Osteocyte (in vitro differentiated cells): Measurements from ENCODE around the gene C14orf132. TPM values are rescaled to one million over a fixed set of nuclear protein-coding genes. Genes with fewer than 3 reads are reported as not detected.
"Not testable (repeated sequence)": the region's sequence is repeated elsewhere in the genome, so short reads cannot be mapped to it uniquely, and the experiment has no call there.

Source experiments
- DNase-seq: peaks from one replicate; pipeline ENCODE4 v3.0.0; 2021; ENCODE audit warnings: mixed read lengths; ENCODE audit not compliant: unreplicated experiment; ENCODE audit errors: extremely low spot score
- H3K27ac Mint-ChIP-seq: one replicate; pipeline ENCODE4 v1.8.0; 2021; ENCODE audit warnings: mild to moderate bottlenecking, mixed read lengths; ENCODE audit not compliant: unreplicated experiment
- H3K27me3 Mint-ChIP-seq: one replicate; pipeline ENCODE4 v1.8.0; 2021; ENCODE audit warnings: mixed read lengths; ENCODE audit not compliant: unreplicated experiment
- H3K36me3 Mint-ChIP-seq: one replicate; pipeline ENCODE4 v1.8.0; 2021; ENCODE audit warnings: mixed read lengths; ENCODE audit not compliant: unreplicated experiment
- H3K4me1 Mint-ChIP-seq: one replicate; pipeline ENCODE4 v1.8.0; 2021; ENCODE audit warnings: mixed read lengths; ENCODE audit not compliant: unreplicated experiment
- H3K4me3 Mint-ChIP-seq: one replicate; pipeline ENCODE4 v1.8.0; 2021; ENCODE audit warnings: mild to moderate bottlenecking, moderate library complexity, mixed read lengths; ENCODE audit not compliant: unreplicated experiment
- H3K9me3 Mint-ChIP-seq: one replicate; pipeline ENCODE4 v1.8.0; 2021; ENCODE audit warnings: mixed read lengths; ENCODE audit not compliant: unreplicated experiment
- CTCF ChIP-seq: fragments of 200-600 bp; sonication (generic); IDR thresholded peaks from 2 replicates; pipeline ENCODE4 v1.5.0; 2021; ENCODE audit warnings: antibody characterized with exemption, mild to moderate bottlenecking, moderate library complexity
- total RNA-seq: library from RNA; stranded (reverse); gene quantifications from 2 replicates; pipeline ENCODE4 v1.2.1, GENCODE V29; 2021

C14orf132 gene
- total RNA-seq, 1 donor from 2014 or later, result 86.9 TPM

- H3K4me1 Mint-ChIP-seq, result peaks cover 7% of the 10 kb centered on the region
- no peak overlapping the region for H3K27ac Mint-ChIP-seq
Measured at GRCh38 chr14:96072076-96072475, 32.9 kb downstream of the C14orf132 start.

GRCh38 chr14:96072746-96073145, 33.6 kb downstream of the C14orf132 start:
- Mint-ChIP-seq H3K4me1 (peaks cover 7% of the 10 kb centered on the region), H3K27ac (no peak overlapping the region), H3K4me3 (no peak overlapping the region), H3K36me3 (peaks cover 20% of the 10 kb centered on the region), H3K27me3 (peaks cover 5% of the 10 kb centered on the region), H3K9me3 (no peaks in the 10 kb centered on the region)
- TF ChIP-seq CTCF, result no peak
- no peak for DNase-seq

More at GRCh38 chr14:96072076-96072475, 32.9 kb downstream of the C14orf132 start:
- H3K27me3 Mint-ChIP-seq, result peaks cover 5% of the 10 kb centered on the region
- H3K9me3 Mint-ChIP-seq, result no peaks in the 10 kb centered on the region
- no peak for DNase-seq
- peaks cover 20% of the 10 kb centered on the region for H3K36me3 Mint-ChIP-seq
- TF ChIP-seq CTCF, result no peak
- H3K4me3 Mint-ChIP-seq, result no peak overlapping the region

GRCh38 chr14:96073260-96074039, 34.3 kb downstream of the C14orf132 start:
- H3K36me3 Mint-ChIP-seq, result peaks cover 22% of the 10 kb centered on the region
- H3K4me3 Mint-ChIP-seq, H3K4me1 Mint-ChIP-seq, H3K27me3 Mint-ChIP-seq, DNase-seq, H3K9me3 Mint-ChIP-seq, H3K27ac Mint-ChIP-seq: not testable (repeated sequence)

- Mint-ChIP-seq H3K4me1 (peaks cover 8% of the 10 kb centered on the region), H3K4me3 (no peak overlapping the region), H3K27ac (no peak overlapping the region), H3K27me3 (peaks cover 5% of the 10 kb centered on the region), H3K36me3 (peaks cover 23% of the 10 kb centered on the region), H3K9me3 (no peaks in the 10 kb centered on the region)
- no peak for TF ChIP-seq CTCF
- no peak for DNase-seq
Measured at GRCh38 chr14:96077983-96078624, 38.9 kb downstream of the C14orf132 start.

- Mint-ChIP-seq H3K27ac (no peak overlapping the region), H3K9me3 (no peaks in the 10 kb centered on the region), H3K4me3 (no peak overlapping the region), H3K27me3 (peaks cover 5% of the 10 kb centered on the region), H3K36me3 (peaks cover 22% of the 10 kb centered on the region), H3K4me1 (peaks cover 8% of the 10 kb centered on the region)
- no peak for TF ChIP-seq CTCF
- DNase-seq, result no peak
Measured at GRCh38 chr14:96078625-96079016, 39.5 kb downstream of the C14orf132 start.
